HG02884 (cell line): Measurements from ENCODE around the gene HPCA.
"Not testable (repeated sequence)": the region's sequence is repeated elsewhere in the genome, so short reads cannot be mapped to it uniquely, and the experiment has no call there.

Source experiments
- ATAC-seq: cut with Tn5 transposase; IDR thresholded peaks from one replicate; pipeline ENCODE4 v1.9.1; 2021; ENCODE audit warnings: mild to moderate bottlenecking, moderate library complexity; ENCODE audit not compliant: unreplicated experiment

Gene HPCA

GRCh38 chr1:32900956-32901822 lies 14.9 kb downstream of the HPCA start, which contains the start of gene TMEM54:
TMEM54 (minus strand) TSS chr1:32901389; CDS start chr1:32901238, 151 bp downstream.
- ATAC-seq, result no peak

DNA sequence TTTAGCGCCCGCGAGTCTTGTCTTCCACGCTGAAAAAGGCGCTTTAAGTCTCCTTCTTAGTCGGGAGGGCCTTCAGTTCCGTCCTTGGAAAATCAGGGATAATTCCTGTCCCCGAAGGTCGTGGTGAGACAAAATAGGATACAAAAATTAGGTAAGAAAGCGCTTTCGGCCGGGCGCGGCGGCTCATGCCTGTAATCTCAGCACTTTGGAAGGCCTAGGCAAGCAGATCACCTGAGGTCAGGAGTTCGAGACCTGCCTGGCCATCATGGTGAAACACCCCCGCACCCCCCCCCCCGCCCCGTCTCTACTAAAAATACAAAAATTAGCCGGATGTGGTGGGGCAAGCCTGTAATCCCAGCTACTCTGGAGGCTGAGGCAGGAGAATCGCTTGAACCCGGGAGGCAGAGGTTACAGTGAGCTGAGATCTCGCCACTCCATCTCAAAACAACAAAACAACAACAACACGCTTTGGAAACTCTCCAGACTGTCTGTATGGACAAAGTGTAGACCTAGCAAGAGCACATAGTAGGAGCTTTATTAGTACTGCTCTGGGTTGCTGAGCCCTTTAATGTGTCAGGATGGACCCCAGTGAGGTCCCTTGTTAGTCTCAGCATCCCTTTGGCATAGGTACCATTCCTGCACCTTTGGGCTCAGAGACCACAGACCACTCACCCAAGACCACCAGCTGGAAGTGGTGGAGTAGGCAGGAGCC lies 15.7 kb downstream of the HPCA start:
- no peak for ATAC-seq

GRCh38 chr1:32902535-32902920 lies 16.2 kb downstream of the HPCA start:
- no peak for ATAC-seq

DNA sequence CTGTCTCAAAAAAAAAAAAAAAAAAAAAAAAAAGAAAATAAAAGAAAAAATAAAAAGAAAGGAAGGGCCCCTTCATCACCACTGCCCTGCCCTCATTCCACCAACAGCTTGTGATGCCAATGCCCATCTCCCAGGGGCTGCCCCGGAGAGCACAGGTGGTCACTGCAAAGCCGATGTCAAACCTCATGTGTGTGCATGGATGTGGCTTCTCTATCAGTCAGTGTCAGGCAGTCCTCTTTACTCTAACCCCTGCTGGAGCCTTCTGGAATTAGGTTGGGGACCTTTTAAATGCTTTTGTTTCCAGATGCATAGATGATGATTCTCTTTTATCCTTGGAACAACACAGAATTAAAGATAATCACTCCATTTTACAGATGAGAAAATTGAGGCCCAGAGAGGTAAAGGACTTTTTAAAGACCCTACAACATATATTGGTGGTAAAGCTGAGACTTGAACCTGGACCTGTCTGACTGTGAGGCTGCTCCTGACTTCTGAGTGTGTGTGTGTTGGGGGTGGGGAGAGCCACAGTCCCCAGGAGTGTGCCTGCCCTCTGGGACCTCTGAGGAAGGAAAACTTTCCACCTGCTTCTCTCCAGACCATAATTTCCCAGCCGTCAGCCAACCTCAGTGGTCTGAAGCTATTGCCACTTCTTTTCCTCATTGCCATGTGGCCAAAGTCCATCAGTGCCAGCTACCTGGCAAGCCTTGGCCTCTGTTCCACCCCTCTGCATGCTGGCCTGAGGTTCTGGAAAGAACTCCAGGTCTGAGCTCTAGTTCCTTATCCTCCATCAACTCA lies 17.9 kb downstream of the HPCA start:
- no peak for ATAC-seq

- ATAC-seq, result no peak
These were observed 18.5 kb downstream of the HPCA start for GRCh38 chr1:32904797-32905196.

- not testable (repeated sequence) for ATAC-seq
These were observed 19.3 kb downstream of the HPCA start for GRCh38 chr1:32905588-32905987.

DNA sequence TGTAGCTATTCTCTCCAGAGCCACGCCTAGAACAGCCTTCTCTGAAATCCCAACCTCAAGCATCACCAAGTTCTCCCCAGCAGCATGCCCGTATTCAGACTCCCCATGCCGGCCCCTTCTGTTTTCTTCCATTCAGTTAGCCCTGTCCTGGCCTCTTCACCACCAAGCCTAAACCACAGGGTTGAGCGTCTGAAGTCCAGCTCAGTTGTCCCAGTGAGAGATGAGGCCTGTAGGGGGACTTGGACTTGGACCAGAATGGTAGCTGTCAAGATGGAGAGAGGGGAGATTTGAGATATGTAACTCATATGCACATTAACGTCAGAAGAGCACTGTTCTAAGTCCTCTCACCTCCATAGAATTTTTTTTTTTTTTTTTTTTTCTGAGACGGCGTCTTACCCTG lies 20.4 kb downstream of the HPCA start:
- ATAC-seq, result no peak

DNA sequence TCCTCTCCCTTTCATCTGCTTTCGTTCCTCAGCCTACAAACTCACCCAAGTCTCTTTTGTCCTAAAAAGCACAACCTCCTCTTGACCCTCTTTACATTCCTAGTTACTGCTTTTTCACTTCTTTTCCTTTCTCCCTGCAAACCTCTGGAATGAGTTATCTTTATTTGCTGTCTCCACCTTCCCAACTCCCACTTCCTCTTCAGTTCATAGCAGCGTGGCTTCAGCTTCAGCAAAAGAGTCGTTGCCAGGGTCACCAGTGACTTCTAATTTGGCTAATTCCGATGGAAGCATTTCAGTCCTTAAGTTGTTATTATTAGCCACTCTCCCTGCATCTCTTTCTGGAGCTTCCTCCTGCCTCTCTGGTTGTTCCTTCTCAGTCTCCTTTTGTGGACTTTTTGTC lies 21.1 kb downstream of the HPCA start:
- no peak for ATAC-seq

DNA sequence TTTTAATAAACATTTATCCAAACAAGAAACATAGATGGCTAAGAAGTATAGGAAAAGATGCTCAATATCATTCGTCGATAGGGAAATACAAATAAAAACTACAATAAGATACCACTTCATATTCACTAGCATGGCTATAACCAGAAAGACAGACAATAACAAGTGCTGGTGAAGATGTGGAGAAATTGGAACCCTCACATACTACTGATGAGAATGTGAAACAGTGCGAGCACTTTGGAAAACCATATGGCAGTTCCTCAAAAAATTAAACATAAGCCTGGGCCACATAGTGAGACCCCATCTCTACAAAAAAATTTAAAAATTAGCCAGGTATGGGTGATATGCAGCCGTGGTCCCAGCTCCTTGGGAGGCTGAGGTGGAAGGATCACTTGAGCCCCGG lies 24.0 kb downstream of the HPCA start:
- ATAC-seq, result no peak

DNA sequence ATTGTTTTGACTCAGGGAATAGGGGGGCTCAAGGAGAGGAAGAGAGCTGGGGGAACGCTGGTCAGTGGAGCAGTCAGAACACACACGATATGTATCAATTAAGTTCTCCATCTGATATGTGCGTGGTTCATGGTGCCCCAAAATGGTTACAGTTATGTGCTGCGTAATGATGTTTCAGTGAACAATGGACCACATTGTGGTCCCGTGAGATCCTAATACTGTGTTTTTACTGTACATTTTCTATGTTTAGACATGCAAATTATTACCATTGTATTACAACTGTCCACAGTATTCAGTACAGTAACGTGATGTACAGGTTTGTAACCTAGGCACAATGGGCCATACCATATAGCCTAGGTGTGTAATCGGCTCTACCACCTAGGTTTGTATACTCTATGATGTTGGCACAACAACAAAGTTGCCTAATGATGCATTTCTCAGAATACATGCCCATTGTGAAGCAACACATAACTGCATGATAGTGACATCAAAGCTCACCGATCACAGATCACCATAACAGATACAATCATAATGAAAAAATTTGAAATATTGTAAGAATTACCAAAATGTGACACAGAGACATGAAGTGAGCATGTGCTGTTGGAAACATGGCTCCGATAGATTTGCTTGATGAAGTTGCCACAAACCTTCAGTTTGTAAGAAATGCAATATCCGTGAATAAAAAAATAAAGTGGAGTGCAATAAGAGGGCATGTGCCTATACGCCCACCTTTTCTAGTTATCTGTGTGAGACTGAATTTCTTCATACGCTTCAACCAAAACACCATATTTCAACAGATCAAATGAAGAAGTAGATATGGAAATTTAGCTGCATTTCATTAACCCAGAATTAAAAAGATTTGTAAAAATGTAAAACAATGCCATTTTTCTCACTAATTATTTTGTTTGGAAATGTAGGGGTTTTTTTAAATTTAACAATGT lies 29.7 kb downstream of the HPCA start:
- ATAC-seq, result no peak

DNA sequence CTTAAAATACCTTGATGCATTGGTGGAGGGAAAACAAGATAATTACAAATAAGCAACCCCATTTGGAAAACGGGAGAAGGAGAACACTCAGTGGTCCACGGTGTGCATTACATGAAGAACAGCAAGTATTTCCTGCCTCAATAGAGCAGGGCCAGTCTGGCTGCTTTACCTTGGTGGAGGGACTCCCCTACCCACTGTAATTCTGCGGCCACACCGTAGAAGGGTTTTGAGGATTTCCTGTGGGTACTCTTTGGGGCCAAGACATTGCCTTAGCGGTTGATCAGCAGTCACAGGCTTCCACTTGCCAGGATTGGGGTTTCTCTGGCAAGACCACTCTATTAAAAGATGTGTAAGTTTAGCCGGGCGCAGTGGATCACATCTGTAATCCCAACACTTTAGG lies 31.2 kb downstream of the HPCA start:
- ATAC-seq, result no peak

- no peak for ATAC-seq
These were observed 31.9 kb downstream of the HPCA start for GRCh38 chr1:32918179-32918578.

DNA sequence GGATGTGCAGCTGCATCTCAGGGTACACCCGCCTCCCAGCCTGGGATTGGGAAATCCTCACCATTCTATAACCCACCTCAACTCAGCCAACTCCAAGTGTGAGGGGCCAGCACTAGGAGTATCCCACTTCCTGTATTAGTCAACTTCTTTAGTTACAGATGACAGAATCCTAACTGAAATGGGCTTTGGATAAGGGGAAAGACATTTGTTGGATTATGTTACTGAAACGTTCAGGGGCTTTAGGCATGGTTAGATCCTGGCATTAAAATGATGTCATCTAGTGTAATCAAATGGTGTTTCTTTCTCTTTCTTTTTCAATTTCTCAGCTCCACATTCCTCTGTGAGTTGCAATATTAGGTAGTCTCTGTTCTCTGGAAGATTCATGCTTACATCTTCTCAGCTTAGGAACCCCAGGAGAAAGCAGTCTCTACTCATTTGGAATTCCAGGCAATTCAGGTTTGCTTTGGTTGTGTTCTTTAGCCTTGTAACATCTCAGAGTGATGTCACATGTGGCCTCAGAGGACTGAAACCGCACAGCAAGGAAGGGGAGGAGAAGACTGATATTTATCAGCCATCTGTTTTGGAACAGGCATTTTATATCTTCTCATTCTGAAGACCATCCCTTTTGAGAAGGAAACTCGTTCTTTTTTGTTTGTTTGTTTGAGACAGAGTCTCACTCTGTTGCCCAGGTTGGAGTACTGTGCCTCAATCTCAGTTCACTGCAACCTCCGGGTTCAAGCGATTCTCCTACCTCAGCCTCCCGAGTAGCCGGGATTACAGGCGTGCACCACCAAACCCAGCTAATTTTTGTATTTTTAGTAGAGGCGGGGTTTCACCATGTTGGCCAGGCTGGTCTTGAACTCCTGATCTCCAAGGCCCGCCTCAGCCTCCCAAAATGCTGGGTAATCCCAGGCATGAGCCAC lies 33.8 kb downstream of the HPCA start:
- no peak for ATAC-seq

- no peak for ATAC-seq
These were observed 34.5 kb downstream of the HPCA start for GRCh38 chr1:32920833-32921232.

DNA sequence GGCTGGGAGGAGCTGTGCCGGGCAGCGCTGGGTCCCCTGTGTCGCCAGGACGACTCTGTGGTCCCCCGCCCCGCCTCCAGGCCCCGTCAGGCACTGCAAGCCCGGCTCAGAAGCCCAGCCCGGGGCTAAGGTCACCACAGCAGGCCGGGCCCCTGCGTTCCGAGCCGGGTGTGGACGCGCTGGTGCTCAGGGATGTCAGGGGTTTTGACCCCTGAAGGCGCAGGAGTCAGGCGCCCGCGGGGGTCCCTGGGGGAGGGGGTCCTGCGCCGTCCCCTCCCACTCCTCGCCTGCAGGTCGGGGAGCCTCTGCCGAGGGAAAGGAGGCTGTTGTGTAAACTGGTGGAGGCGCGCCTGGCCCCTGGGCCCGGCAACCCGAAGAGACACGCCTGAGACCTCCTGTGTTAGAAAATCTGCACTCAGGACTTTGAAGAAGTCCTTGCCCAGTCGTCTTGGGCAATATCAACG lies 38.6 kb downstream of the HPCA start:
- no peak for ATAC-seq

- no peak for ATAC-seq
These were observed 39.3 kb downstream of the HPCA start for GRCh38 chr1:32925403-32926162.

GRCh38 chr1:32926562-32926961 lies 40.3 kb downstream of the HPCA start:
- ATAC-seq, result no peak

GRCh38 chr1:32927441-32927840 lies 41.1 kb downstream of the HPCA start:
- no peak for ATAC-seq
